GM18951 (cell line): Measurements from ENCODE around the gene OR3A3.
"Not testable (repeated sequence)": the region's sequence is repeated elsewhere in the genome, so short reads cannot be mapped to it uniquely, and the experiment has no call there.

Experiments used
- POLR2A ChIP-seq: IDR thresholded peaks from 4 replicates; pipeline ENCODE4 v1.6.1; 2011; ENCODE audit warnings: mild to moderate bottlenecking; ENCODE audit not compliant: insufficient read length, insufficient read depth; ENCODE audit errors: extremely low read depth
- in situ Hi-C: fragments of 300-500 bp; cut with MboI; formaldehyde crosslinking; loops from one replicate; pipeline ENCODE4 v1.12.0; 2022; ENCODE audit warnings: low sequenced_read_pairs, mixed read lengths, inconsistent platforms; ENCODE audit not compliant: unreplicated experiment

Gene OR3A3

GRCh38 chr17:3411070-3411469, at the start of gene OR3A3:
TSS of gene OR3A3 (plus strand) at chr17:3411370.
- no peak for TF ChIP-seq POLR2A
- in situ Hi-C loops: no loop called here

- in situ Hi-C loops: not testable (repeated sequence)
These were observed 40.0 kb upstream of the OR3A3 start for GRCh38 chr17:3371167-3371566.

GRCh38 chr17:3378321-3378720, 32.8 kb upstream of the OR3A3 start:
- in situ Hi-C loops: no loop called here
- no peak for TF ChIP-seq POLR2A

- in situ Hi-C loops: no loop called here
These were observed 29.2 kb upstream of the OR3A3 start for GRCh38 chr17:3381957-3382356.

GRCh38 chr17:3385869-3386816, 25.0 kb upstream of the OR3A3 start, which contains the start of gene OR3A2:
TSS of gene OR3A2 (minus strand) at chr17:3386308.
- TF ChIP-seq POLR2A: no peak
- in situ Hi-C loops: no loop called here

More at GRCh38 chr17:3381957-3382356, 29.2 kb upstream of the OR3A3 start:
- no peak for TF ChIP-seq POLR2A

GRCh38 chr17:3389791-3390190, 21.4 kb upstream of the OR3A3 start:
- TF ChIP-seq POLR2A: no peak
- in situ Hi-C loops: no loop called here

GRCh38 chr17:3397801-3398200, 13.4 kb upstream of the OR3A3 start:
- in situ Hi-C loops: not testable (repeated sequence)

- TF ChIP-seq POLR2A: no peak
- in situ Hi-C loops: no loop called here
These were observed 12.9 kb upstream of the OR3A3 start, which contains the start of gene OR1E1 for GRCh38 chr17:3398310-3398709. TSS of gene OR1E1 (minus strand) at chr17:3398410. CDS start at chr17:3398410, 0 bp downstream.

- no peak for TF ChIP-seq POLR2A
- in situ Hi-C loops: no loop called here
These were observed 11.1 kb upstream of the OR3A3 start for GRCh38 chr17:3400055-3400454.

GRCh38 chr17:3401786-3402185, 9.4 kb upstream of the OR3A3 start:
- no peak for TF ChIP-seq POLR2A

GRCh38 chr17:3403856-3404255, 7.3 kb upstream of the OR3A3 start:
- in situ Hi-C loops: not testable (repeated sequence)

More at GRCh38 chr17:3401786-3402185, 9.4 kb upstream of the OR3A3 start:
- in situ Hi-C loops: no loop called here

GRCh38 chr17:3412216-3412615, 1.0 kb downstream of the OR3A3 start:
- in situ Hi-C loops: not testable (repeated sequence)

- in situ Hi-C loops: no loop called here
- no peak for TF ChIP-seq POLR2A
These were observed 4.4 kb downstream of the OR3A3 start for GRCh38 chr17:3415610-3416009.

- TF ChIP-seq POLR2A: no peak
- in situ Hi-C loops: no loop called here
These were observed 7.1 kb downstream of the OR3A3 start for GRCh38 chr17:3418222-3418621.

GRCh38 chr17:3433215-3433614, 22.0 kb downstream of the OR3A3 start:
- in situ Hi-C loops: not testable (repeated sequence)
